GM19099 (cell line): ENCODE data around the gene PLXNA2.

Experiments used
- POLR2A ChIP-seq: IDR thresholded peaks from 3 replicates; pipeline ENCODE4 v1.6.1; 2011; ENCODE audit warnings: low read depth; ENCODE audit not compliant: insufficient read length; ENCODE audit errors: extremely low read depth

Gene PLXNA2

DNA sequence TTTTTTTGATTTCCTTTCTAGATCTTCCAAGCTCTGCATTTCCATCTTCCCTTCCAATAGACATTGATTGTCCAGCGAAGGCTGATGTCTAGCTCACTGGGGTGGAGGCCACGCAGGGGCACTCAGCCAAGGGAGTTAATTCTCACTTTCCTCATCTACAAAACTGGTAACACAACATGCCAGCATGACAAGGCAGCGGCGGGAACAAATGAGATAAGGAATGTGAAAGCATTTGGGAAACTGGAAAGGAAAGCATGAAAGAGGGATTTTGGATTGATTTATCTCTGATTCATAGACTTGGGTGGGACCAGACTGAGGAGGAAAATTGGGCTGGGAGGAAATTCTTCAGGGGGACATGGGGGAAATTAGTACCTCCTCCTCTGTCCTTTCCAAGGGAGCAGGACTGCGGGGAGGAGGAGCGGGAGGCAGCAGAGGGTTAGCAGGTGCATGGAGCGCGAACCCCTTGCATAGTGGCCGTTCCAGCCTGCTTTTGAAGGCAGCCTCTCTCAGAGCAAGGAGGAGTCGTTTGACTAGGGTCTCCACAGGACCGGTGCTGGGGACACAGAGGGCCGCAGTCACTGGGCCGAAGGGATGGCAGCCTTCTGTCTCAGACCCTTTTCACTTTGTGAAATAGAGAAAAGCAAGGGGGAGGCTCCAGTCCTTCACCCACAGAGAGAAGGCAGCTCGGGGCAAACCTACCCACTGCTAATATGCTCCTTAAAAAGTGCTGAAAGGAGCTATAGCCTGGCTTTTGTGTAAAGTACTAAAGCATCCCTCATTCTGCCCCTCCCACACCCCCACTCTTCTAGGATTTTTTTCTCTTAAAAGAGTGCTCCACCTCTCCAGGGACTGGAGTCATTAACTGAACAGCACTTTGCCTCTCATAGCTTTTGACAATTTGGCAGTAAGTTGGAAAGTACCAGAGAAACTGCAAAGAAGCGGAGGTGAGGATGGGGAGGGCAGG, 89.2 kb downstream of the PLXNA2 start:
- no peak for TF ChIP-seq POLR2A

DNA sequence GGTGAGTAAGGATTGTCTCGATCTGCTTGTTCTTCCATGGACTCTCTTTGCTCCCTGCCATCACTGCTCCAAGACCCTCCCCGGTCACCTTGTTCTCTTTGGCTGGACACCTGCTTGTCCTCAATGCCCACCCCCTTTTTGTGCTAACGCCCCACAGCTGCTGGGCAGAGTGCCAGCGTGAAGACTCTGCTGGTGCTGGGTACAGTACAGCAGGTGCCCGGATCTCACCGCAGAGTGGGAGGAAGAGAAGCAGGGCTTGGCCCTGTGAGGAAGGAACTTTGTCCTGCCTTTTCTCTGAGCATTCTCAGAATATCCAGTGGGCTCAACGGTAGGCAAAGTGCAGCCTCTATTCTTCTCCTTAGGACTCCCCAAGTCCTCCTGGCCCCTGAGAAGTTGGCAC, 90.1 kb downstream of the PLXNA2 start:
- no peak for TF ChIP-seq POLR2A

DNA sequence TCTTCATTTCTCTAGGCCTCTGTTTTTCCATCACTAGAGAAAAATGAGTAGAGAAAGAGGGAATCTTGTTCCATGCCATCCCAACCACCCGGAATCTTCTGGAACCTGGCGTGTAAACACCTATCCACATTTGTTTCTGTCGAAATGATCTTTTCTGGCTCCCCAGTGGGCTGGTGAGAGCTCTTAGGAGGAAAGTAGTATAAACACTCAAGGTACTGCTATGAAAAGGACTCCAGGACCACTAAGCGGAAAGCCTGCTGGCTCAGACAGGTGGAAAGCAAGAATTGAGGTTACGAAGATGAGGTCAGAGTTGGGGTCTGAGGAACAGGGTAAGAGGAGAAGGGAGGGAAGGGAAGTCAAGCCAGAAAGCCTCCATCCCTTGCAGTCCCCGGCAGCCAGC, 90.8 kb downstream of the PLXNA2 start:
- TF ChIP-seq POLR2A, result no peak

DNA sequence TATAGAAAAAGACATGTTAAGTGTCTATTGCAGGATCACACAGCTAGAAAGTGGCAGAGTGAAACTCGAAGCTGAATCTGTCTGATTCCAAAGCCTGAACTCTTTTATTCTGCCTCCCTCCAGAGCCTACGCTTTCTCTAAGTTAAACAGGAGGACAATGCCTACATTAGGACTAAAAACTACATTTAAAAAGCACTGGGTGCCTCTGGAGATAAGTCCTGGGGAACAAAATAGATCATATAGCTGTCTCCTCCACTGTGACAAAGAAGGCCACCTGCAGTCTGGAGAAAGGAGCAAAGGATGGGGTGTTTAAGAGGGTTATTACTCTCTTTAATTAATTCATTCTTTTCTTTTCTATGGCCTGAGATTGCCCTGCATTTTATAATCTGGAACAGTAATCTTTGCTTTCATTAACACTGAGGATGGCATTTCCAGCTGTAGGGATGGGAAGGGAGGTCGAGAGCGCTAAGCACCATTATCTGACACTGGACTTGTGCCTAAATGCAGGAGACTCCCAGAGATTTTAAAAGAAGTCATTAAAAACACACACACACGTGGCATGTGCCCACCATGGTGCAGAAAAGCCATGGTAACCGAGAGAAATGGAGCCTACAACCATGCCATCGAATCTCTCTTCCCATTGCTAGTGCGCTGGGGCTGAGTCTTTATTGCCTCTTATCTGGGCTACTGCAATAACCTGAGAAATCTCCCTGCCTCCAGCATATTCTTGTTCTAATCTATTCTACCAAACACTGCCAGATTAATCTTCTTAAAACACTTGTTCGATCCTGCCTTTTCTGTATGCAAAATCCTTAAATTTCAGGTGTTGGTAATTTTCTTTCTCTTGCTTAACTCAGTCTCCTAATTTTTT, 92.2 kb downstream of the PLXNA2 start:
- TF ChIP-seq POLR2A, result no peak

DNA sequence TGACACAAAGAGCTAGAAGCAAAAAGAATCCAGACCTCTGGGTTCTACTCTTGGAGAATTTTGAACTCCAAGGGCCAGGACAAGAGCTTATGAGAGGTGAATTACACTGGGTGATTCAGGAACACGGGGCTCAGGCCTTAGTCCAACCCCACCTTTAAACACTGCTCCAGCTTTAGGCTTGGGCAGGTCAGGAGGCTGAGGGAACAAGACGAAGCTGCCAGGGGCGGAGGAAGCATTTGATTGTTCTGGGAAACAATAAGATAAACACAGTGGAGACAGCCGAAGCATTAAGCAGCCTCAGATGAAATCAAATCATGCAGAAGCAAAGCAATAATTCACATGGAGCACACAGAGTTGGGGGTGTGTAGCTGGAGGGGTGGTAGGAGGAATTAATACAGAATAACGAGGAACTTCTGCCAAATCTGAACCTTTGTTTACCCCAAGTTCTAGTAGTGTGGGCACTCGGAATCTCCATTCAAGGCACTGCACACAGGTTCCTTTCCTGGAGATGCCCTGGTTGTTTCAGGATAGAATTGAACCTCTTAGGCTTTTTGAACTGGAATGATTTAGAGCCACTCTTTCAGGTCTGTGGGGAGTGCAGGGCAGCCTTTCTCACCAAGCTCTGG, 93.2 kb downstream of the PLXNA2 start:
- no peak for TF ChIP-seq POLR2A

DNA sequence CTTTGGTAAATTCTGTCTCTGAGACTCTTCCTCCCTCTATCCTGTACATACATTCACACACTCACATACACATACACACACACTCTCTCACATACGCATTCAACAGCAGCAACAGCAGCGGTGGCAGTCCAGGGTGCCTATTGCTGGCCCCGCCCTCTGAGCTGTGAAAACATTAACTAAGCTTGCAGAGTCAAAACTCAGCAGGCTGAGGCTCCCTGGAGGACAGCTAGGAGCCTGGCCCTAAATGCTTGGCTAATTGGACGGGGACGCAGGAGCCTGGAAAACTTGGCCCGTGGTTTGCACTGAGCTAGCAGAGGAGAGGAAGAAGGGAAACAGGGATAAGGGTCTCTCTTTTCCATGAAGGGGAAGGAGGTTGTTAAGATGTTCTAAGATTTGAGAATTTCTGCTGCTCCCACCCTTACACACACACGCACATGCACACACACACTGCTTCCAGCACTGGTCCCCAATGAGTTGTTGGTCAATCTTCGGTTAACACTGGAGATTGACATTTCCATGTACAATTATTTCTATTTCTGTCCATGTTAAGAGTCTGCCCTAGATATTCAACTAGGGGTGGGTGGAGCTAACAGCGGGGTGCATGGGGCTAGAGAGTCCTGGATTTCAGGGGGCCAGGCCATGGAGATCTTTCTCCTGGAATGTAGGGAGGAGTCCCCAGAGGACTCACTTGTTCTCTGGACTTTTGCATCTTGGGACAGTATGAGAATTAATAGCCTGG, 94.2 kb downstream of the PLXNA2 start:
- TF ChIP-seq POLR2A, result no peak

DNA sequence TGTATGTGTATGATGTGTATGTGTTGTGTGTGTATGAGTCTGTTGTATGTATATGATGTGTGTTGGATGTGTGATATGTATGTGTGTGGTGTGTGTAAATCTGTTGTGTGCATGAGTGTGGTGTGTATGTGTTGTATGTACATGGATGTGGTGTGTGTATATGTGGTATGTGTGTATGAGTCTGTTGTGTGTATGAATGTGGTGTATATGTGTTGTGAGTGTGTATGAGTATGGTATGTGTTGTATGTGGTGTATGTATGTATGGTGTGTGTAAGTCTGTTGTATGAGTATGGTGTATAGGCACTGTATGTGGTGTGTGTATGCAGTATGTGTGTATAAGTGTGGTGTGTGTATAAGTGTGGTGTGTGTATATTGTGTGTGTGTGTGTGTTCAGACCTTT, 95.0 kb downstream of the PLXNA2 start:
- no peak for TF ChIP-seq POLR2A

DNA sequence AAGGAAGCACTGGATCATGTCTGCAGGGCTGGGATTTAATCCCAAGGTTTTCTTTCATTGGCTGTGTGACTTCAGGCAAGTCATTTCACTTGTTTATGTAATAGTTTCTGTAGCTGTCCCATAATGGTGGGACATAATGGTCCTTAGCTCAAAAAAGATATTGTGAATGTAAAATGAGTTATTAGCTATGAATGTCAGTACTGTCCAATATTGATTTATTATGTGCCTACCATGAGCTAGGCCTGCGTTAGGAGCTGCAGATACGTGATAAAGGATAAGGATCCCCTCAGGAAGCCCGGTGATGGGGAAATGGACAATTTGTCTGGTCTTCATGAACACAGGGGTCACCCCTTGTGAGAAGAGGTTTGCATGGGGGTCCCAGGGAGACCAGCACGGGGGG, 95.8 kb downstream of the PLXNA2 start:
- TF ChIP-seq POLR2A, result no peak

DNA sequence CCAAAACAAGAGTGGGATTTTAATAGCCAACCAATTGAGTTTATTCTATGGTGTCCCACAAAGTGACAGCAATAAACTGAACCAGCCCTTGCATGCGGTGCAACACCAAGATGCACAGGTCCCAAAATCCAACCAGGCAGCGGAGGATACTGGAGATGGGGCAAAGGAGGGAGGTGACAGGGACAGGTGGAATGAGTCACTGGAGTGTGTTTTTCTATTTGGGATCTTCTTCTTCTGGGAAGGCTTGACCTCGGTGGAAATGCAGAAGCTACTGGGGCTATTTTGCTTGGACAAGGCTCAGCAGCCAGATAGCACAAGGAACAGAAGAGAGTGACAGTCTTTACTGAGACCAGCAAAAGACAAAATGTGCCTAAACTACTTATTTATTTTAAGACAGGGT, 97.5 kb downstream of the PLXNA2 start:
- no peak for TF ChIP-seq POLR2A

DNA sequence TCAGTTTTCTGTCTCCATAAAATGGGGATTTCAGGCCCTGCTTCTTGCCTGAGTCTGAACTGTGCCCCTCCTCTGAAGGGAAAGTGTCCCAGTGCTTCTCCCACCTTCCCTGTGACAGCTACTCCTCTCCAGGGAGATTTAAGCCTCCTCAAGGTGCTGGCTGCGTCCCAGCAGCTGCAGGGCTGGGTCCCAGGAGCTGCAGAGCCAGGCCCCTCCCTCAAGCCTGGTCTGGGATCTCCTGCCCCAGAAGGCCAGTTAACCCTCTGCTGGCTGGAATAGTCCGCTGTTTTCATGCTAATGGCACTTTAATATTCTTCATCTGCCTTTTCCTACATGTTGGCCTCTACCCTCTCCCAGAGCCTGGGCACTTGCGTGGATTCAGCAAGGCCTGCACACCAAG, 99.0 kb downstream of the PLXNA2 start:
- TF ChIP-seq POLR2A, result no peak

DNA sequence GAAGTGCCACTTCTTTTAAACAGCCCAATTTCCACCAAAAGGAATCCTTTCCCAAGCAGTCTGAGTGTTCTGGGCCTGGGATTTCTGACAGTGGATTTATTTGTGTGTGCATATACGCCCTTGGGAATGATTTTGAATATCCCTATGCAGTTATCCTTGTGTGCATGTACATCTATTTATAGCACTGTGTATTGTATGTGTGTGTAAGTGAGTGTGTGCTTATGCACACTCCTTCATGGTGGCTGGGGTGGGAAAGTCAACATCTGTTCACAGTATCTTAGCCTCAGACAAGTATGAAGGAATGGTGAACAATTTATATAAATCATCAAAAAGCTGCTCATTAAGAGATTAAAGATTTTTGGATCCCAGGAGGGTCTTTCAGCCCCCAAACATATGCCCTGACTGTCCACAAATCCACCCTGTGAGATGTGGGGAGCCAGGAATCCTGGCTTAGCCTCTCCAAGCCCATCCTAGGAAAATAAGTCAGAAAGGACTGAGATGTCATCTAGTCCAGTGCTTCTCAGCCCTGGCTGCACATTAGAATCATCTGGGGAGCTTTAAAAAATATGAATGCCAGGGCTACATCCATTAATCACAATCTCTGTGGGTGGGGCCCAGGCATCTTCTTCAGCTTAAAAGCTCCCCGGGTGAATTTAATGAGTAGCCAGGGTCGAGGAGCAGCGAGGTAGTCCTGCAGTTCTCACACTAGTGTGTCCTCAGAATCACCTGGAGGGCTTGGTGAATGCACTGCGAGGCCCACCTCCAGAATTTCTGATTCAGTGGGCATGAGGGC, 101.4 kb downstream of the PLXNA2 start:
- no peak for TF ChIP-seq POLR2A

DNA sequence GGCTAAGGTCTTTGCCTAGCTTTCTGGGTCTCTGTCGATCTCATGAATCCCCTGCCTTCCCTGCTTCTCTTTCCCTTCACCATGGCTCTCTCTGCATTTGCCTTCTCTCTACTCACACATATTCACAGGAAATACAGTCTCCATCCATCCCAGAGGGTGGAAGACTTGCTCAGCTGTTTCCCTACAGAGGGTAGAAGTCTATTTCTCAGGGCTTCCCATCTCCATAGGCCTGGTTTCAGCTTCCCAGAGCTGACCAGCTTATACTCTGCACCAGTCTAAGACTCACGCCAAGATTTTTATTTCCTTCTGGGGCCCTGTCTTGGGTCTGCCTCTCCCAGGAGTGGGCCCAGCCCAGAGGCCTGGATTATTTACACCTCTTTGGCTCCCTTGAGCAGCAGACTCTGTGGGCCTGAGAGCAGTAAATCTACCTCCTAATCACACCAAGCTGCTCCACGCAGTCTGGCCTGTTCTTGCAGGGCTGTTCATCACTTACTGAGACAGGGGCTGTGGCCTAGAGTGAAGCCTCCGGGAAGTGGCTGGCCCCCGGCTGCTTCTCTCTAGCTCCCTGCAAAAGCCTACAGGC, 102.5 kb downstream of the PLXNA2 start:
- no peak for TF ChIP-seq POLR2A

DNA sequence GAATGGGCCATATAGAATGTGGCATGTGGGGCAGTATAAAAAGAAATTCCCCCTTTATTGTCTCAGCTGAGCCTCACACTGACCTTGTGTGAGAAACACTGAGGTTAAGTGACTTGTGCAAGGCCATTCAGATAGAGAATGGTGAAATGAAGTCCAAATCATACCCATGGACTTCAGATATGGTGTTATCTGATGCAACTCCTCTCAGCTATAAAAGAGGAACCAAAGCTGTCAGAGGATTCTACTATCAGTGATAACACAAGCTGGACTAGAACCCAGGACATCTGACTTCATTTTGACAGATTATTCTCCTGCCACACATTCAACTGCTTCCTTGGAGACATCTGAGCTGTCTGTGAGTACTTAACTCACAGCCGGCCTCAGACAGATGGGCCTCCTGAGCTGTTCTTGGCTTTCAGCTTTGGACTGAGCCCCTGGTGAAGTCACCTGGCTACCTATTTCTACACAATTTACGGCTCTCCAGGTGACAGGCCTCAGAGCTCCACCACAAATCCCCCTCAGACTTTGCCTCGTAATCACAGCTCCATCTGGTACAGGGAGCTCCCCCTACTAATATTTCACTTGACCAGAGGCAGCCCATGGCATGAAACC, 104.6 kb downstream of the PLXNA2 start:
- TF ChIP-seq POLR2A, result no peak
